Kidney (tissue), 14 donors: ENCODE results near the gene GALNT11. TPM values are rescaled to one million over a fixed set of nuclear protein-coding genes. Genes with fewer than 3 reads are reported as not detected.

Source experiments
- DNase-seq, 5 donors: peaks; one replicate each; pipeline ENCODE4 v3.0.0-alpha.2; 2013 to 2020
- FAIRE-seq: peaks from 2 replicates; lab custom pipeline; 2012; peaks lifted over from hg19 to GRCh38; lab: Jason Lieb, UNC
- H3K27ac ChIP-seq, 2 donors: one replicate each; pipeline ENCODE4 v1.7.0; 2013; ENCODE audit warnings: low read depth in 2 of 2, low read length in 2 of 2, inconsistent platforms in 1 of 2
- H3K27me3 ChIP-seq: one replicate; pipeline ENCODE4 v1.7.1; 2013; ENCODE audit warnings: low read length, inconsistent platforms; ENCODE audit not compliant: control insufficient read depth, insufficient read depth
- H3K36me3 ChIP-seq, 3 donors: one replicate each; pipeline versions ENCODE4 v1.7.0 to v1.7.1; 2013; ENCODE audit warnings: low read length in 3 of 3, control low read depth in 1 of 3, inconsistent platforms in 1 of 3; ENCODE audit not compliant: insufficient read depth in 3 of 3, control insufficient read depth in 2 of 3
- H3K4me1 ChIP-seq, 3 donors: one replicate each; pipeline versions ENCODE4 v1.7.0 to v1.7.1; 2013; ENCODE audit warnings: low read length in 3 of 3, inconsistent platforms in 1 of 3, low read depth in 1 of 3; ENCODE audit not compliant: control insufficient read depth in 2 of 3, insufficient read depth in 2 of 3
- H3K4me3 ChIP-seq, 3 donors: one replicate each; pipeline versions ENCODE4 v1.7.0 to v1.8.1; 2013; ENCODE audit warnings: low read length in 3 of 3, control low read depth in 1 of 3, inconsistent platforms in 1 of 3
- H3K9ac ChIP-seq, 3 donors: one replicate each; pipeline versions ENCODE4 v1.7.0 to v1.7.1; 2013; ENCODE audit warnings: low read length in 3 of 3, control low read depth in 1 of 3, inconsistent platforms in 1 of 3
- H3K9me3 ChIP-seq, 3 donors: one replicate each; pipeline versions ENCODE4 v1.7.0 to v1.7.1; 2013; ENCODE audit warnings: low read length in 3 of 3, control low read depth in 1 of 3, inconsistent platforms in 1 of 3; ENCODE audit not compliant: control insufficient read depth in 2 of 3, insufficient read depth in 1 of 3
- CTCF ChIP-seq: IDR thresholded peaks from 3 replicates; pipeline ENCODE4 v1.5.1; 2012; ENCODE audit warnings: mild to moderate bottlenecking, moderate library complexity, borderline replicate concordance; ENCODE audit not compliant: insufficient read depth; ENCODE audit errors: extremely low read depth
- intact Hi-C: fragments of 100-400 bp; cut with DNase I; formaldehyde crosslinking; loops from one replicate; pipeline ENCODE4 v1.11.1; 2022
- polyA plus RNA-seq: library from polyadenylated mRNA; stranded (reverse); fragments of 350-450 nt; fragmentation: Illumina TruSeq; extraction: RNeasy Lipid Tissue Mini Kit (QIAGEN cat#74804); gene quantifications from one replicate; pipeline ENCODE4 v1.2.3, GENCODE V29; 2014; ENCODE audit warnings: low read depth, low replicate concordance; ENCODE audit not compliant: insufficient read depth
- total RNA-seq: library from RNA; stranded (reverse); fragmentation: NEBNext Ultra II Directional; extraction: Animal tissue kit (Norgen Biotek cat#: 25700); gene quantifications from one replicate; pipeline ENCODE4 v1.2.1, GENCODE V29; 2021
- donor health status: control.
- donor health status: control.
- donor health status: control.
- donor health status: control.
- donor health status: control.
- donor health status: DM: yes; HTN: yes; CAD: no.
- donor health status: Normal renal cell carcinoma (clear cell type).

The GALNT11 gene
- total and polyA plus RNA-seq, 2 donors from 2014 or later = 86.3 to 116 TPM

GRCh38 chr7:152142976-152143595 is 117.6 kb downstream of the GALNT11 start:
- TF ChIP-seq CTCF = no peak
- DNase-seq (no peak), FAIRE-seq (no peak)
- Histone ChIP-seq H3K27me3 (no peaks in the 10 kb centered on the region), H3K9ac (no peak overlapping the region), H3K9me3 (no peaks in the 10 kb centered on the region), H3K4me3 (no peak overlapping the region), H3K36me3 (peaks cover 11 to 64% (median 32%) of the 10 kb centered on the region in 3 donors), H3K4me1 (peaks cover 0 to 5% (median 0%) of the 10 kb centered on the region in 3 donors), H3K27ac (no peak overlapping the region)
- intact Hi-C loops = no loop called here

- DNase-seq (no peak), FAIRE-seq (no peak)
- no peak overlapping the region for H3K9ac ChIP-seq
- no peaks in the 10 kb centered on the region for H3K27me3 ChIP-seq
- intact Hi-C loops = no loop called here
- no peak for TF ChIP-seq CTCF
- no peak overlapping the region for H3K4me3 ChIP-seq
- peaks cover 0 to 5% (median 0%) of the 10 kb centered on the region in 3 donors for H3K4me1 ChIP-seq
- H3K9me3 ChIP-seq = no peaks in the 10 kb centered on the region
- H3K36me3 ChIP-seq = peaks cover 8 to 59% (median 37%) of the 10 kb centered on the region in 3 donors
- H3K27ac ChIP-seq = no peak overlapping the region
These were observed 119.2 kb downstream of the GALNT11 start for GRCh38 chr7:152144557-152145245.

- Histone ChIP-seq H3K27me3 (no peaks in the 10 kb centered on the region), H3K9me3 (no peaks in the 10 kb centered on the region), H3K4me3 (no peak overlapping the region), H3K27ac (no peak overlapping the region), H3K9ac (no peak overlapping the region), H3K36me3 (peaks cover 11 to 53% (median 39%) of the 10 kb centered on the region in 3 donors), H3K4me1 (peaks cover 0 to 5% (median 0%) of the 10 kb centered on the region in 3 donors)
- peak; percentile 27 for FAIRE-seq
- peak in 3 of 5 donors; percentile 33 to 69 (median 53) for DNase-seq
- peak; percentile 58 for TF ChIP-seq CTCF
- intact Hi-C loops = no loop called here
These were observed 120.5 kb downstream of the GALNT11 start for GRCh38 chr7:152145853-152146466.
